ENCODE results near the gene ACOXL.

GRCh38 chr2:110865188-110865587 is 132.8 kb downstream of the ACOXL start:
- TF ChIP-seq EZH2 (IDR thresholded peaks at IDR 0.05; ENCODE audit: insufficient read depth, poor library complexity, severe bottlenecking) (no peak), EZH2phosphoT487 (IDR thresholded peaks at IDR 0.05; ENCODE audit: insufficient read depth, low read depth) (no peak)
